ENCODE results near the gene NKD2.

NKD2 gene

GRCh38 chr5:1032011-1032410 is 23.4 kb downstream of the NKD2 start:
- DNase-seq, result no peak

GRCh38 chr5:1032551-1033027 is 24.0 kb downstream of the NKD2 start:
- DNase-seq, result no peak

- no peak for DNase-seq
Observed at GRCh38 chr5:1033178-1033577, 24.6 kb downstream of the NKD2 start.

- no peak for DNase-seq
Observed at GRCh38 chr5:1033606-1034420, 25.2 kb downstream of the NKD2 start.

GRCh38 chr5:1034421-1034905 is 25.9 kb downstream of the NKD2 start:
- no peak for DNase-seq

GRCh38 chr5:1034986-1035385 is 26.4 kb downstream of the NKD2 start:
- no peak for DNase-seq

GRCh38 chr5:1035421-1036405 is 27.1 kb downstream of the NKD2 start:
- DNase-seq, result no peak

GRCh38 chr5:1036504-1037122 is 28.0 kb downstream of the NKD2 start:
- no peak for DNase-seq

GRCh38 chr5:1037123-1037670 is 28.6 kb downstream of the NKD2 start:
- DNase-seq, result no peak

- no peak for DNase-seq
Observed at GRCh38 chr5:1037671-1038416, 29.2 kb downstream of the NKD2 start.

- no peak for DNase-seq
Observed at GRCh38 chr5:1038417-1039209, 30.0 kb downstream of the NKD2 start.

- no peak for DNase-seq
Observed at GRCh38 chr5:1039210-1039548, 30.6 kb downstream of the NKD2 start.

GRCh38 chr5:1039706-1040260 is 31.2 kb downstream of the NKD2 start:
- DNase-seq, result no peak

- DNase-seq, result no peak
Observed at GRCh38 chr5:1040571-1040970, 32.0 kb downstream of the NKD2 start.

- DNase-seq, result no peak
Observed at GRCh38 chr5:1041225-1042143, 32.9 kb downstream of the NKD2 start.

- no peak for DNase-seq
Observed at GRCh38 chr5:1042626-1043025, 34.0 kb downstream of the NKD2 start.

- no peak for DNase-seq
Observed at GRCh38 chr5:1043327-1043726, 34.7 kb downstream of the NKD2 start.

- DNase-seq, result no peak
Observed at GRCh38 chr5:1044117-1044516, 35.5 kb downstream of the NKD2 start.

- DNase-seq, result no peak
Observed at GRCh38 chr5:1045960-1046560, 37.5 kb downstream of the NKD2 start.
